Fibroblast of lung (primary cell): ENCODE measurements around the gene ROR2. TPM values are rescaled to one million over a fixed set of nuclear protein-coding genes. Genes with fewer than 3 reads are reported as not detected.
A peak's percentile ranks its signal among the peaks of the same experiment; 100 is the strongest.

Experiments
- DNase-seq, 2 donors: peaks; one replicate each; pipeline versions ENCODE4 v3.0.0 to v3.0.0-alpha.2; 2010; ENCODE audit warnings: low read depth in 2 of 2
- H2AFZ ChIP-seq: 2 replicates; pipeline ENCODE4 v1.5.1; 2012; ENCODE audit warnings: low read length, control low read depth, inconsistent platforms
- H3K27ac ChIP-seq: 2 replicates; pipeline ENCODE4 v1.5.1; 2011; ENCODE audit warnings: low read length, control low read depth; ENCODE audit not compliant: insufficient read depth
- H3K27me3 ChIP-seq: 2 replicates; pipeline ENCODE4 v1.5.1; 2011; ENCODE audit warnings: mild to moderate bottlenecking, low read length; ENCODE audit not compliant: control insufficient read depth, insufficient read depth
- H3K36me3 ChIP-seq: 2 replicates; pipeline ENCODE4 v1.5.1; 2011; ENCODE audit warnings: low read length; ENCODE audit not compliant: control insufficient read depth, insufficient read depth
- H3K4me1 ChIP-seq: 2 replicates; pipeline ENCODE4 v1.5.1; 2011; ENCODE audit warnings: low read length; ENCODE audit not compliant: control insufficient read depth, insufficient read depth; ENCODE audit errors: extremely low read depth
- H3K4me2 ChIP-seq: 2 replicates; pipeline ENCODE4 v1.5.1; 2011; ENCODE audit warnings: low read length, control low read depth; ENCODE audit not compliant: insufficient read depth; ENCODE audit errors: extremely low read depth
- H3K4me3 ChIP-seq, 4 experiments: fragments of 200-600 bp in 1 of 4; sonication (generic) in 1 of 4; replicated peaks in 1 of 4; 2 replicates each; pipeline ENCODE4 v1.5.1; 2011 to 2016; ENCODE audit warnings: low read length in 4 of 4, low read depth in 3 of 4, mild to moderate bottlenecking in 3 of 4, control low read depth in 2 of 4, inconsistent platforms in 1 of 4, mixed read lengths in 1 of 4; ENCODE audit not compliant: insufficient read depth in 1 of 4; ENCODE audit errors: control extremely low read depth in 1 of 4
- H3K79me2 ChIP-seq: 2 replicates; pipeline ENCODE4 v1.5.1; 2012; ENCODE audit warnings: mild to moderate bottlenecking, low read length, inconsistent platforms; ENCODE audit not compliant: control insufficient read depth, insufficient read depth
- H3K9ac ChIP-seq: 2 replicates; pipeline ENCODE4 v1.5.1; 2011; ENCODE audit warnings: mild to moderate bottlenecking, low read length, control low read depth; ENCODE audit not compliant: insufficient read depth
- H3K9me3 ChIP-seq: 2 replicates; pipeline ENCODE4 v1.5.1; 2012; ENCODE audit warnings: low read depth, low read length; ENCODE audit not compliant: control insufficient read depth, insufficient read depth
- H4K20me1 ChIP-seq: 2 replicates; pipeline ENCODE4 v1.5.1; 2011; ENCODE audit warnings: low read length; ENCODE audit not compliant: control insufficient read depth, insufficient read depth; ENCODE audit errors: extremely low read depth
- EZH2 ChIP-seq: IDR thresholded peaks from 2 replicates; pipeline ENCODE4 v1.5.1; 2012; ENCODE audit warnings: low read length, control low read depth, mild to moderate bottlenecking; ENCODE audit errors: missing control alignments
- polyA plus RNA-seq, 2 donors: library from polyadenylated mRNA; depleted of rRNA in 1 of 2; stranded (reverse) in 1 of 2; unstranded in 1 of 2; fragments of >200 nt; gene quantifications; 2 replicates each; pipeline ENCODE4 v1.2.1, GENCODE V29; 2011 to 2012; ENCODE audit warnings: missing spikeins in 1 of 2
- total RNA-seq: library from RNA; depleted of rRNA; stranded (reverse); fragments of >200 nt; gene quantifications from 2 replicates; pipeline ENCODE4 v1.2.1, GENCODE V29; 2014
- TF ChIP-seq, protein P1 (sequence below), 2 donors: IDR thresholded peaks in 1 of 2; conservative IDR thresholded peaks in 1 of 2; 1 replicate in 1 of 2; 2 replicates in 1 of 2; pipeline ENCODE4 v1.5.1; 2011 to 2012; ENCODE audit warnings: low read length in 2 of 2, control low read depth in 1 of 2, inconsistent platforms in 1 of 2, low read depth in 1 of 2, mild to moderate bottlenecking in 1 of 2

ROR2 gene
- total and polyA plus RNA-seq, 2 donors (not counting 1 experiment from before 2014, with no cell fraction given): 2.3 to 27.9 TPM

DNA sequence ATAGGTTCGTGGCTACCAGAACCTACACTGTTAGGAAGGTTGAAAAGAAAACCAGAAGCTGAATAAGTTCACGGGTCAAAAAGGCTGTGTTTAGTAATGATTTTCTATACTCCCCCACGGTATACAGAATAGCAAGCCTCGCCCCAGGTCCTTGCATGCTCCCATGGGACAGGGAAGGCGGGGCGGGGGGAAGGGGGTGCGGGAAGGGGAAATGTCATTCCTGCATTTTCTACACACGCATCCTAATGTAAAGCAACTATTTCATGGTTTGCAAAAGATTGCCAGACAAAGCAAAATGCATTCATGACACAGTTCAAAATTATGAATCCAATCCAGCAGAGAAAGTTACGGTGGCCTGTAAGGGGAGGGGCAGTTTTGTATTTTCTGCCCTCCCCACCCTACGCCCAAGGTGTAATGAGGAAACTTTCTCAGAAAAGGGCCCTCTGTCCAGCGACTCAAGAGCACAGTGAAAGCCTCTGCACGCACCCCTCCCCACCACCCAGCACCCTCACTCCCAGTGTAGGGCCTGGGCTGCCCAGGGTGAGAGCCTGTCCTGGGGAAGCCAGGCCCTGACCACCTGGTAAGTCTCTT, 105.2 kb downstream of the ROR2 start:
- Histone ChIP-seq H3K79me2 (no peaks in the 10 kb centered on the region), H3K27me3 (no peaks in the 10 kb centered on the region), H3K36me3 (no peaks in the 10 kb centered on the region), H3K9ac (no peak overlapping the region), H3K9me3 (no peaks in the 10 kb centered on the region), H2AFZ (no peak overlapping the region), H3K4me2 (no peak overlapping the region), H3K27ac (no peak overlapping the region), H3K4me3 (no peak overlapping the region), H4K20me1 (no peaks in the 10 kb centered on the region), H3K4me1 (peaks cover 7% of the 10 kb centered on the region)
- TF ChIP-seq, protein P1, sequence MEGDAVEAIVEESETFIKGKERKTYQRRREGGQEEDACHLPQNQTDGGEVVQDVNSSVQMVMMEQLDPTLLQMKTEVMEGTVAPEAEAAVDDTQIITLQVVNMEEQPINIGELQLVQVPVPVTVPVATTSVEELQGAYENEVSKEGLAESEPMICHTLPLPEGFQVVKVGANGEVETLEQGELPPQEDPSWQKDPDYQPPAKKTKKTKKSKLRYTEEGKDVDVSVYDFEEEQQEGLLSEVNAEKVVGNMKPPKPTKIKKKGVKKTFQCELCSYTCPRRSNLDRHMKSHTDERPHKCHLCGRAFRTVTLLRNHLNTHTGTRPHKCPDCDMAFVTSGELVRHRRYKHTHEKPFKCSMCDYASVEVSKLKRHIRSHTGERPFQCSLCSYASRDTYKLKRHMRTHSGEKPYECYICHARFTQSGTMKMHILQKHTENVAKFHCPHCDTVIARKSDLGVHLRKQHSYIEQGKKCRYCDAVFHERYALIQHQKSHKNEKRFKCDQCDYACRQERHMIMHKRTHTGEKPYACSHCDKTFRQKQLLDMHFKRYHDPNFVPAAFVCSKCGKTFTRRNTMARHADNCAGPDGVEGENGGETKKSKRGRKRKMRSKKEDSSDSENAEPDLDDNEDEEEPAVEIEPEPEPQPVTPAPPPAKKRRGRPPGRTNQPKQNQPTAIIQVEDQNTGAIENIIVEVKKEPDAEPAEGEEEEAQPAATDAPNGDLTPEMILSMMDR (conservative IDR thresholded peaks at IDR 0.05 in 1 of 2, IDR thresholded peaks at IDR 0.05 in 1 of 2; ENCODE audit: low read depth in 1 of 2, low read length in 2 of 2): no peak
- no peak for TF ChIP-seq EZH2
- DNase-seq: no peak

- peaks cover 7% of the 10 kb centered on the region for H3K4me1 ChIP-seq
- no peak overlapping the region for H3K27ac ChIP-seq
- H3K9me3 ChIP-seq: no peaks in the 10 kb centered on the region
- no peak for DNase-seq
- H2AFZ ChIP-seq: peak overlapping the region; percentile 49
- no peak overlapping the region for H3K9ac ChIP-seq
- no peaks in the 10 kb centered on the region for H3K79me2 ChIP-seq
- H4K20me1 ChIP-seq: no peaks in the 10 kb centered on the region
- H3K4me3 ChIP-seq: no peak overlapping the region
- H3K4me2 ChIP-seq: peak overlapping the region; percentile 78
- H3K36me3 ChIP-seq: no peaks in the 10 kb centered on the region
- TF ChIP-seq, protein P1 (conservative IDR thresholded peaks at IDR 0.05 in 1 of 2, IDR thresholded peaks at IDR 0.05 in 1 of 2; ENCODE audit: low read depth in 1 of 2, low read length in 2 of 2): no peak
- TF ChIP-seq EZH2: no peak
- H3K27me3 ChIP-seq: no peaks in the 10 kb centered on the region
Observed at GRCh38 chr9:91844190-91844589, 105.8 kb downstream of the ROR2 start.

- H3K27ac ChIP-seq: no peak overlapping the region
- H3K9ac ChIP-seq: no peak overlapping the region
- peak overlapping the region; percentile 49 for H2AFZ ChIP-seq
- H3K36me3 ChIP-seq: no peaks in the 10 kb centered on the region
- no peak for TF ChIP-seq EZH2
- TF ChIP-seq, protein P1 (conservative IDR thresholded peaks at IDR 0.05 in 1 of 2, IDR thresholded peaks at IDR 0.05 in 1 of 2; ENCODE audit: low read depth in 1 of 2, low read length in 2 of 2): no peak
- DNase-seq: peak in 1 of 2 donors; percentile 60
- H3K4me3 ChIP-seq: peak overlapping the region in 1 of 4 experiments; percentile 10
- no peaks in the 10 kb centered on the region for H3K9me3 ChIP-seq
- H4K20me1 ChIP-seq: no peaks in the 10 kb centered on the region
- peak overlapping the region; percentile 78 for H3K4me2 ChIP-seq
- peaks cover 7% of the 10 kb centered on the region for H3K4me1 ChIP-seq
- no peaks in the 10 kb centered on the region for H3K27me3 ChIP-seq
- no peaks in the 10 kb centered on the region for H3K79me2 ChIP-seq
Observed at GRCh38 chr9:91843623-91844148, 106.3 kb downstream of the ROR2 start.
